GM15510 (cell line): ENCODE measurements around the gene SHROOM3.

Source experiments
- POLR2A ChIP-seq: IDR thresholded peaks from 3 replicates; pipeline ENCODE4 v1.6.1; 2011; ENCODE audit warnings: borderline replicate concordance; ENCODE audit not compliant: insufficient read length; ENCODE audit errors: extremely low read depth

SHROOM3 gene

GRCh38 chr4:76620723-76621468 is 185.9 kb downstream of the SHROOM3 start:
- TF ChIP-seq POLR2A: no peak

GRCh38 chr4:76622126-76622525 is 187.1 kb downstream of the SHROOM3 start:
- no peak for TF ChIP-seq POLR2A

GRCh38 chr4:76622717-76623116 is 187.7 kb downstream of the SHROOM3 start:
- no peak for TF ChIP-seq POLR2A

GRCh38 chr4:76623217-76624045 is 188.4 kb downstream of the SHROOM3 start:
- no peak for TF ChIP-seq POLR2A

- TF ChIP-seq POLR2A: no peak
Measured at GRCh38 chr4:76624241-76624681, 189.2 kb downstream of the SHROOM3 start.

- no peak for TF ChIP-seq POLR2A
Measured at GRCh38 chr4:76624931-76625715, 190.1 kb downstream of the SHROOM3 start.

- TF ChIP-seq POLR2A: no peak
Measured at GRCh38 chr4:76626686-76627465, 191.8 kb downstream of the SHROOM3 start.

GRCh38 chr4:76628251-76628650 is 193.2 kb downstream of the SHROOM3 start:
- no peak for TF ChIP-seq POLR2A

GRCh38 chr4:76630741-76631140 is 195.7 kb downstream of the SHROOM3 start:
- TF ChIP-seq POLR2A: no peak

- TF ChIP-seq POLR2A: no peak
Measured at GRCh38 chr4:76634220-76634619, 199.2 kb downstream of the SHROOM3 start.

- no peak for TF ChIP-seq POLR2A
Measured at GRCh38 chr4:76637712-76638361, 202.8 kb downstream of the SHROOM3 start.

- TF ChIP-seq POLR2A: no peak
Measured at GRCh38 chr4:76639288-76639687, 204.3 kb downstream of the SHROOM3 start.

GRCh38 chr4:76640353-76640910 is 205.4 kb downstream of the SHROOM3 start:
- no peak for TF ChIP-seq POLR2A
